Effector CD4-positive, alpha-beta T cell (primary cell): ENCODE data around the gene CBY1.
"Not testable (repeated sequence)": the region's sequence is repeated elsewhere in the genome, so short reads cannot be mapped to it uniquely, and the experiment has no call there.

Experiments used
- DNase-seq: peaks from one replicate; pipeline ENCODE4 v3.0.0-alpha.2; 2020
- total RNA-seq: gene quantifications from one replicate; lab custom pipeline; 2026; lab: John Stamatoyannopoulos, UW

CBY1 gene
- 8.3 reads per million, percentile 28 among the genes with 10 or more reads in this experiment for total RNA-seq

DNA sequence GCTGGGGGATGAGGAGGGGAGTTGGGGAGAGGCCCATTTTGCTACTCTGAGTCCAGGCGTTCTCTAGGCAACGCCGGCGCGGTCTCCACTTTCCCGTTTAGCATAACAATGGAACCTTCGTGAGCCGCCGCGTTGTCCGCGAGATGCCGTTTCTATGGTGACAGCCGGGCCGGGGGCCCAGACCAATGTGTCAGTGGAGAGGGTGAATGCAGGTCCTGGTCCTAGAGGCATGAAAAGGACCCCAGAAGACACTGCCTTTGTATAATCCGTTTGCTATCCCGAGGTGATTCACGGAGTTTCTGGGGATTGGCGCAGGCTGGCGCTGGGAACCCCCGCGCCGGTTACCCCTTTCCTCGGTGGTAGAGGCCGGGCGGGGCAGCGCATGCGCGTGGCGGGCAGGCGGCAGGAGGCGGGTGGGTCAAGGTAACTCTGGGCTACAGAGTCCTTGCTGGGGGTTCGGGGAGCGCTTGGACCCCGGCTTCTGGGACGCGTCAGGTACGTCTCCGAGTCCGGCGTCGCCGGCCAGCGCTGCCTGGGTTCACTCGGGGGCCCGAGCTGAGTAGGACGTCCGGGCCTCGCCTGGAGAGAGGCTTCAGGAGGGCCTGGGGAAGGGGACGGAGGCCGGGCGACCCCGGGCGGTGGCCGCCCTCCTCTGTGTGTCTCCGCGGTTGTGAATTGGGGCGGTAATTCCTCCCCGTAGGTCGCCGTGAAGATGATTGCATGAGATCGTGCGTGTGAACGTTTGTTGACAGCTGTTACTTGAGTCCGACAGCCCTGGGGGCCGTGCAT is at the start of gene CBY1, which contains the start of gene FAM227A:
Gene CBY1, plus strand, starts transcription at position 383 of the 789 bp plus-strand sequence. CDS start 11,417 bp downstream, outside the sequence.
Gene FAM227A, minus strand, starts transcription at position 137 of the 789 bp plus-strand sequence. CDS start 6,224 bp downstream, outside the sequence.
- DNase-seq, result peak; percentile 79

DNA sequence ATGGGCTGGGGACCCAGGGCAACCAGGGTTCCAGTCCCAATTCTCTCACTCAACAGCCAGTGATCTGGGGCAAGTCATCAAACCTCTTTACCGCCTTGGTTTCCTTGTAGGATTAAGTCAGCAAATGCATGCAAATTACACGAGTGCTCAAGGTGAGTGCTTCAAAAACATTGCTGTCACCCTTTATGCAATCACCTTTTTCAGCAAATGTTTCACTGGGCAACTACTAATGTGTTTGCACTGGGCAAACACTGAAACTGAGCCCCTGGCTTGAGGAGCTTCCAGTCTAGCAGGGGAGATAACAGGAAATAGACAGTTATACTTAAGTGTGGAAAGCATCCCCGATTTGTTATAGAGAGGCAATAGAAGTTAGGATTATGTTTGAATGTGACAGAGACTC is 48.8 kb upstream of the CBY1 start:
- DNase-seq, result no peak

DNA sequence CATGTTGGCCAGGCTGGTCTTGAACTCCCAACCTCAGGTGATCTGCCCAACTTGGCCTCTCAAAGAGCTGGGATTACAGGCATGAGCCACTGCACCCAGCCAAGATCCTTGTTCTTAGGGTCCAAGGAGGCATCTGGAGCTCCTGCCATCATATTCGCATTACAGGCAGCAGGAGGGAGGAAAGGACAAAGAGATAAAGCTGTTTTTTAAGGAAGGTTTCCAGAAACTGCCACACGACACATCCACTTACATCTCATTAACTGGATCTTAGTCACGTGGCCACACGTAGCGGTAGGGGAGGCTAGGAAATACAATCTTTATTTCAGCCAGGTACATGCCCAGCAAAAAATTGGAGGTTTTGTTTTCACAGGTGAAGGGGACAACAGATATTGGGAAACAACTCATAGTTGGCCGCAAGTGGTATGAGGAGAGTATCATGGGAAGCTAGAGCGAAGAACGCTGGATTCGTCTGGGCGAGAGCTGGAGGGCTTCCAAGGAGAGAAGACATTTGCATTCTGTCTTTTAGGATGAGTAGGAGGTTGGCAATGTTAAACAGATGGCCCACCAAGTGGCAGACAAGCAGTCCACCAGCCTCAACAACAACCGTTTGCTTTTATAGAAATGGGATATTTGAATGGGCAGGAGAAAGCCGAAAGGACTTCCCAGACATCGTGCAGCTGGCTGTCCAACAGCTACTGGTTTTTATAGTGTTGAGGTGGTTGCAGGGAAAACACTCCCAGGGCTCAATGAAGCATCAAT is 47.3 kb upstream of the CBY1 start:
- no peak for DNase-seq

DNA sequence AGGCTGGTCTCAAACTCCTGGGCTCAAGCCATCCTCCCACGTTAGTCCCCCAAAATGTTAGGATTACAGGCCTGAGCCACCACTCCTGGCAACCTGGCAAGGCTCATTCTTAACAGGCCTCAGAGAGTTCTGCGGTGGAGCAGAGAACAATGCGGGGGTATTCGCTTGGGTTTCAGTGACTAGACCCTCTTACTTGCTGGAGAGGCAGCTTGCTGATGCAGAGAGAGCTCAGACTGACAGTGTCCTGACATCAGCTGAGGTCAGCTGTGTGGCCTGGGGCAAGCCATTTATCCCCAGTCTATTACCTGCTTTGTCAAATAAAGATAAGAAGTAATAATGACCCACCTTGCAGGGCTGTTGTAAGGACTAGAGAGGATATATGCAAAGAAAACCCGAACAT is 46.2 kb upstream of the CBY1 start:
- no peak for DNase-seq

DNA sequence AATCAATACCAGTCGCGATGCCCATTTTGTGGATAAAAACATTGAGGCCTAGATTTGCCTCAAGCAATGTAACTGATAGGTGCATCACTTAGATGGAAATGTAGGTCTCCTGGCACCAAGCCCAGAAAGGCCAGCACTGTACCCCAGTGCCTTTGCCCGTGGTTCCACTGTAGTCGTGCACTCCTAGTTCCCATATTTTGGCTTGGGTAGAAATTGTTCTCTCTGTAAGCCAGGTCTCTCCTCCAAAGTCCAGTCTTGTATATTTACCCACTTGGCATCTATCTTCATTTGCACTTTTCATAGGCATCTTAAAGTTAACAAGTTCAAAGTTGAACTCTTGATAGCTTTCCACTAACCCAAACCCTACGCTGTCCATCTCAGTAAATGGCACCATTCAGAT is 44.9 kb upstream of the CBY1 start:
- no peak for DNase-seq

DNA sequence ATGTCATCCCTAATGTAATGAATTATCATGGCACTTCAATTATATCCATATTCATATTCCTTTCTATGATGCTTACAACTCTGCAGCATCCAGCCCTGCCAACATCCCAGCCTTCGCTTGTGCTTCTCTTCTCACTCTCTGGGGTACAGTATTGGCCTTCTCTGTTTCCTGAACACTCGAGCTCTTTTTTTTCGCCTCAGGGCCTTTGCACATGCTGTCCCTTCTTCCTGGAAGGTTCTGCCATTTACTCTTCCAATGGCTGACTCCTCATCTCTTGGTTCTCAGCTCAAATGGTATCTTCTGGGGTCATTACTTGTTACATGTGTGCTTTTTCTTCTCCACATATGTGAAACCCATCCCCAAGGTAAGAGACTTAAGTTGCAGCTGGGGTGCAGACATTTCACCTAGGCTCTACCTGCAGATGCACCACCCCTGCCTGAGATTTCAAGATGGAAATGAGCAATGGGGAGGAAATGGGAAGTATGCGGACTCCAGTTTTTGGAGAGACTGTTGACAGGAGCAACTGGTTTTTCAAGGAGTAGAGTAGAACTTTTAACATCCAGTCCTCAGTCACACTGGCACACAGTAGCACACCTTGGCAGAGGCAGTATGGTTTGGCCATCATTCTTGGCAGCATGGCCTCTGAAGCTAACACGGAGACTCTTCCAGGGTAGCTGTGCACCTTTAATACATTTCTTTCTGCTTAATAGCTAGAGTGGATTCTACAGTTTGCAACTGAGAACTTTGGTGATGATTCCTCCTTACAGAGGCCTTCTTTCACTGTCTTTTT is 44.0 kb upstream of the CBY1 start:
- DNase-seq, result no peak

DNA sequence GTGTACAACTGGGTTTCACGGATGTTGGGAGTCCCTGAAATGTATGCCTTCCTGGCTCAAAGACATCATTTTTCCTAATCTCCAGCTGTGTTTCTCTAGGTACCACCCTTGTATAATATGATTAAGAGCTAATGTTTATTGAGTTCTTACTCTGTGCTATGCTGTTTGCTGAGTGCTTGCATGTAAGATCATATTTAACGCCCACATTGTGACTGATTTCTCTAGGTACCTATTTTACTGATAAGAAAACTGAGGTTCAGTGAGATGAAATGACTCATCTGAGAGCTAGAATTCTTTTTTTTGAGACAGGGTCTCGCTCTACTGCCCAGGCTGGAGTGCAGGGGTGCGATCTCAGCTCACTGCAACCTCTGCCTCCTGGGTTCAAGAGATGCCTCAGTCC is 42.9 kb upstream of the CBY1 start:
- no peak for DNase-seq

DNA sequence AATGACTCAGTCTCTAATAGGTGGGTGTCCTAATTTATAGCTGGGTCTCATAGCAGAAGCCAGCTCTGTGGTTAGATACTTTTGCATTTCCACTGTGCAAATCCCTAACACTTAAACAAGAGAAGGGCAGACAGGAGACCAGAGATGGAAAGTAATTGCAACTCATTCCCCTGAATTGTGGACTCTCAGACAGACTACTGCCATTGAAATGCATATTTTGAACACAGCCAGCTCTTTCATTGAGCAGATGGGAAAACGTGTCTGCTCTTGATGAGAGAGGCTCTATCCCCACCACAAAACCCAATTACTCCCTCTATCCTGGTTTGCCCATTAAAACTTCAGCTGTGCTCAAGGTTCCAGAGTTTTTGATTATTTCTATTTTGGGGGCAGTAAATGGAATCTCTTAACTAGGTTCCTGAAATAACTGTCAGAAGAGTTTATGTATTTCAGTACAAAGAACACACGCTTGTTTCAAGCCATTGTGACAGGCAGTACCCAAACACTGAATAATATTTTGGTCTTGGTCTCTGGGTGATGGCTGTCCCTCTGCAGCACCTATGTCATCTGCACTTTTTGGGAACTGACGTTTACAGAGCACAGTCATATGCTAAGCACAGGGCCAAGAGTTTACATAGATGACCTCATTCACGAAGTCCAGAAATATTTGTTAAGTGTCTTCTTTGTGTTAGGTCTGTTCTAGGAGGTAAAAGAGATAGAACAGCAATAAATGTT is 41.9 kb upstream of the CBY1 start:
- no peak for DNase-seq

DNA sequence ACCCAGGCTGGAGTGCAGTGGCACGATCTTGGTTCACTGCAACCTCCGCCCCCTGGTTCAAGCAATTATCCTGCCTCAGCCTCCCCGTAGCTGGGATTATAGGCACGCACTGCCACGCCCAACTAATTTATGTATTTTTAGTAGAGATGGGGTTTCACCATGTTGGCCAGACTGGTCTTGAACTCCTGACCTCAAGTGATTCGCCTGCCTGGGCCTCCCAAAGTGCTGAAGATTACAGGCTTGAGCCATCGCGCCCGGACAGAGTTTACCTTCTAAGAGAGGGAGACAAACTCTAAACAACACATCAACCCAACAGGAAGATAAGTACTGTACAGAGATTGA is 41.4 kb upstream of the CBY1 start:
- not testable (repeated sequence) for DNase-seq

DNA sequence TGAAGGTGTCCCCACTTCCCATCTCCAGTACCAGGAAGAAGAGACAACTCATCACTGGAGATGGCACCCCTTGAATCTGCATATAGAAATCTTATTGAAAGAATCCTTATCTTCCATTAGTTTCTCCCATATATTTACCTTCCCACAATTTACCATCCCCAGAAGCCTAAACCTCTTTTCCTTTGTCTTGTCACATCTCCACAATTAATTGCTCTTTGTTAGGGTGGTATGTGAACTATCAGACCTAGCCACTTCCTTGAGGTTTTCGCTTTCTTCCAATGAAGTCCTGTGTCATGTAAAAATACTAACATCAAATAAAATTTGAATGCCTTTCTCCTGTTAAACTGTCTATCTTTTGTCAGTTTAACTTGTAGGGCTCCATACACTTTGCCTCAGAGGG is 38.2 kb upstream of the CBY1 start:
- DNase-seq, result no peak

DNA sequence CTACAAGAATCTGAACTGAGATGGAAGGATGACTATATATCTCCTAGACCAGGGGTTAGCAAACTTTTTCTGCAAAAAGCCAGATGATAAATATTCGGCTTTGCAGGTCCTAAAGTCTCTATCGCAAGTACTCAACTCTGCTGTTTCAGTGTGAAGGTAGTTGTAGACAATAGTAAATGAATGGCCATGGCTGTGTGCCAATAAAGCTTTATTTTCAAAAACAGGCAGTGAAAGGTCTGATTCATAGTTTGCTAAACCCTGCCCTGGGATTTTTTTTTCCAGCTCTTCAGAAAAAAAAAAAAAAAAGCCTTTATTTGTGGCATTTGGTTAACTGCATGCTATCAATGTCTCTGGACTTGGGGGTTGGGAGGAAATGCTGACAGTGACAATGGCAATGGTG is 37.8 kb upstream of the CBY1 start:
- DNase-seq, result no peak

DNA sequence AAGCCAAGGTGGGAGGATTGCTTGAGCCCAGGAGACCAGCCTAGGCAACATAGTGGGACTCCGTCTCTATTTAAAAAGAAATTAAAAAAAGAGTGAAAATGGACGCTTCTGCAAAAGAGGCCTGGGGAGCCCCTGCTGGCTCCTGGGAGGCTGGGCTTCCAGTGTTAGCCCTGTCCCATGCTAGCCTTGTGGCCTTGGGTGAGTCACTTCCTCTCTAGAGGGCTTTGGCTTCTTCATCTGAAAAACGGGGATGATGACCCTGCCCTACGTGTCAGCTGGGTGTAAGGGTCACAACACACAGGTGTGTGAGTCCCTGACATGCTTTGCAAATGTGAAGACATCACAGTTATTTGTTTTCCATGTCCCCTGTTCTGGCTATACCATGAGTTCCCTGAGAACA is 33.1 kb upstream of the CBY1 start:
- DNase-seq, result no peak

DNA sequence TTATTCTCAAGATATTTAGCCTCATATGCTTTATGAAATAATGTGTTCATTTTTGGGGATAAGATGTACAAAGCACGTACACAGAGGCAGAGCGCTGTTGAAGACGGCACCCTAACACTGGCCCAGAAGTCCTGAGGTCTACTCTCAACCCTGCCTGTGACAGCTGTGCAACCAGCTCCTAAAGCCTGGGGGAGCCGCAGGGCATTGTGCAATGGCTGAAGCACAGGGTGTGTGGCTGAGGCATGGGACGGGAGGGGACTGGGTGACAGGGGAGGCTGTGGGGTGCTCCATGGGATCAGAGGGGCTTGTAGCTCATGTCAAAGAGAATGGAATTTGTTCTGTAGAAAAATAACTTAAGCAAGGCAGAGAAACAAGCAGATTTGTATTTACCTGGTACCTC is 28.0 kb upstream of the CBY1 start:
- DNase-seq, result no peak

DNA sequence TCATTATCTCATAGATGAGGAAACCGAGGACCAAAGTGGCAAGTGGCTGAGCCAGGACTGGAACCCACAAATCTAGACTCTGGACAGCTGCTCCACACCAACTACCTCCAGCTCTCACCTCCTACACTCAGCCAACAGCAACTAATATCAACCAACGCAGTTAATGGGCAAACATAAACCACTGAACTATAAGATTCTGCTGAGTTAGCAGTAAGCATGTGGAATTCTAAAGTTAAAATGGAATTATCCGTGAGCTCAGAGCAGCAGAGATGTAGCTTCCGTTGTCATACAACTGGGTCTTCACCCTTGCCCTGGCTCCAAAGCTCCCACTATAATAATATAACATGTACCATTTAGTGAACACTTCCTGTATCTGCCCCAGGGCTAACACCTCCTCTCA is 27.3 kb upstream of the CBY1 start:
- DNase-seq, result no peak

DNA sequence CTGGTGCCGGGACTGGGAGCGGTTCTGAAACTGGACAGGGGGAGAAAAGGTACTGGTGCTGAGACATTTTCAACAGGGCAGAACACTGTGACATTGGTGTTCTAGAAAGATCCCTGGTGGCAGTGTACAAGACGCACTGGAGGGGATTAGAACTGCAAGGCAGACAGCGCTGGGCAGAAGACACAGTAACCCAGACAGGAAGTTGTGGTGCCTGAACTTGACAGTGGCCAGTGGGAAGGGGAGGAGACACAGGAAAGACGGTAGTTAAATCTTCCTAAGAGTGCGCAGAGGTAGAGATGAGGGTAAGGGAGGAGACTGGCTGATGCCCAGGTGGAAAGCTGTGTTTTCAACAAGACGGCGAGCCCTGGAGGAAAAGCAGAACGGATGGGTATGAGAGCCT is 24.7 kb upstream of the CBY1 start:
- no peak for DNase-seq

DNA sequence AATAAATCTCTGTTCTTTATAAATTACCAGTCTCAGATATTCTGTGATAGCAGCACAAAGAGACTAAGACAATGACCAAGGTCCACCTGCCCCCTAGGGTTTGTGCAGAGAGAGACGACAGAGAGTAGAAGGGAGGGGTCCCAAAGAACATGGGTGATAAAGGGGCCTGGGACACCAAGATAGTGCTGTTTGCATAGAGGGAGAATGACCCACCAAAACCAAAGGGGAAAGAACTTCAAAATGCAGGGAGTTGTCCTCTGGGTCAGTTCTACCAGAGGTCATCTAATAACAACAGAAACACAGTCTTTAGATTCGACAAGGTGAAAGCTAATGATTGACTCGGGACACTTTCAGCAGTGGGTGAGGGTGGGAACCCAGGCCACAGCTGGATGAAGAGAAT is 23.9 kb upstream of the CBY1 start:
- DNase-seq, result no peak

DNA sequence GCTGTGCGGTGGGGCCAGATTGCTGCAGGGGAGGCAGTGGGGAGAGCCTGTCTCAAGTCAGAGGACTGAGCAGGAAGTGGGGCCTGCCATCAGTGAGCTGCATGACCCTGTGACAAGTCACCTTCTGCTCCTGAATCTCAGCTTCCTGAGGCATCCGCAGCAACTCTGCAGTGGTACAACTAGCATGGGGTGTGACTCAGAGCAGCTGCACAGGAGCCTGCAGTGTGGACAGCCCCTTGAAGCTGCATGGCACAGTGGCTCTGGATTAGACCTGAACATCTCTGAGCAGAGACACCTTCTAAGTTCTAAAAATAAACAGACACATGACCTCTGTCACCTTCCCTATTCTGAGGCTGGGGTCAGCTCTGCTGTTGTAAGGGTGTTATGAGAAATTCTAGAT is 18.2 kb upstream of the CBY1 start:
- DNase-seq, result no peak

DNA sequence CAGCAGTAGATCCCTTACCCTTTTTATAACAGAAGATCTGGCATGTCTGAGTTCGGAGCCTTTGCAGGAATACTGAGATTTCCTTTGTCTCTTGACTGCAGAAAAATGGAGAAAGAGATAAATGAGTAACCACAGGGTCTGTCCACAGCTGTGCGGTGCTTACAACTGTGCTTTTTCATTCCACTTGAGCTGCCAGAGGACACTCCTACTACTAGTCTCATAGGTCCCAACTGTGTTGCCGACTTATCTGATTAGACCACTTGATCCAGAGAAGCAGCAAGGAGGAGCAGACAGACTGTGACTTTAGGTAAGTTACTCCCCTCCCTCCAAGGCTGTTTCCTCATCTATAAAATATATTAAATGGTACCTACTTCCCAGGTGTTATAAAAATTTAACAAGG is 17.7 kb upstream of the CBY1 start:
- no peak for DNase-seq

DNA sequence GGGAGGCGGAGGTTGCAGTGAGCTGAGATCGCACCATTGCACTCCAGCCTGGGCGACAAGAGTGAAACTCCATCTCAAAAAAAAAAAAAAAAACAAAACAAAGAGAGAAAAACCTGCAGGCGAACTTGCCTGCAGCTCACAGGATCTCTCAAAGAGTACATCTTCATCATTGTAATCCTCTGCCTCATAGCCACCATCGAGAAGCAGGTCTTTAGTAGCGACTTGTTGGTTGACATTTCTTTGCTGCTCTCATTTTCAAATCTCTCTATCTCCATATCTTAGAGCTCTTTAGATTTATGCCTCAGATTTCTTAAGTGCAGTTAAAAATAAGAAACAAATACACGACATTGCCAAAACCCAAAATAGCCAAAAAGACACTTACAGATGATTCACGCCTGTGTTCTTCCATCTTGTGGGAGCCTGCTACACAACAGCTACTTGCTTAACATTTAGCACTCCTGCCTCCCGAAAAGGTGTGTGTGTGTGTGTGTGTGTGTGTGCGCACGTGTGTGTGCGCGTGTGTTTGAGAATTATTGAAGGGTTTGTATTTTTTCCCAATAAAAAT is 14.9 kb upstream of the CBY1 start:
- DNase-seq, result no peak

DNA sequence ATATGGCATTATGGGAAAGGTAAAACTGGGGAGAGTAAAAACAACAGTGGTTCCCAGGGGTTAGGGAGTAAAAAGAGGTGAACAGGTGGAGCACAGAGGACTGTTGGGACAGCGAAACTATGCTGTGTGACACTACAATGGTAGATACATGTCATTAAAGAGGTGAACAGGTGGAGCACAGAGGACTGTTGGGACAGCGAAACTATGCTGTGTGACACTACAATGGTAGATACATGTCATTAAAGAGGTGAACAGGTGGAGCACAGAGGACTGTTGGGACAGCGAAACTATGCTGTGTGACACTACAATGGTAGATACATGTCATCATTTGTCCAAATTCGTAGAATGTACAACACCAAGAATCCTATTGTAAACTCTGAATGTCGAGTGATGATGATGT is 12.2 kb upstream of the CBY1 start:
- not testable (repeated sequence) for DNase-seq

DNA sequence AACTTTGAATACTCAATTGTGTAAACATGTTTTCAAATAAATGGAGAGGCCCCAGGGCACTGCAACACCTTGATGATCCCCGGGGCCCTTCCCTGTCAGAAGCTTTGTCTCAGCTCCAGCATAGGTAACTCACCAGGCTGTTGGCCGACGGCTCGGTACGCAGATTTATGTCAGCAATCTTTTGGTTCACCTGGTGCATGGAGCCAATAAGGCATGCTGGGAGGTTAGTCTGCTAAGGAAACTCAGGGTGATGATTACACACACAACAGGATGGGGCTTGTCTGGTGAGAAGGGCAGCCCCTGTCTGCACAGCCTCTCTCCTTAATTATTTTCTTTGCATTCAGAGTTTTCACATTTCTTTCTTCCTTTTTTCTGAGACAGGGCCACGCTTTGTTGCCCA is 11.0 kb upstream of the CBY1 start:
- no peak for DNase-seq

DNA sequence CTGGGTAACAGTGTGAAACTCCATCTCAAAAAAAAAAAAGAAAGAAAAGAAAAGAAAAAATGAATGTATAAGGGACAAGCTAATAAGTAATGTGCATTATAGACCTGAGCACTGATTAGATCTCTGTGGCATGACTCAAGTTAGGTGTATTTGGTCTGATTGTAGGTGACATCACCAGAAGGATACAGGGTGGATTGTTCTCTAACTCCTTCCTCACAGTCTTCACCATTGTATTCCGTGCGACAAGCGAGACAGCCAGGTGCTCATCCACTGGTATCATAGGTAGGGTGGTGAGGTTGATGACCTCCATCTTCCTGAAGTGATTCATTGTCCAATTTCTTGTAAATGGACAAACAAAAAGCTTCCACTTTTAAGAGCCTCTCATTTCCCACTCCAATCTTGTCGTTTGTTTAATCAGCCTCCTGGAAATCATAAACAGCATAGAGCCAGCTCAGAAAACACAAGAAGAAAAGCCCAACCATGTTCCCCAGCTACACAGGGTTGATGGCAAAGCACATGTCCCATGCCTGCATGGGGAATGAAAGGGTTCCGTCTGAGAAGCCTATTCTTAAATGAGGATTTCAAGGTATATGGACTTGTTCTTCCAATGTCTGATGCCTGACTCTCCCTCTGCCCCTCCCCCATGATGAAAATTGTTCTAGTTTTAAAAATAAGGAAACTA is 6.5 kb upstream of the CBY1 start:
- DNase-seq, result no peak
